ENCODE measurements around the gene WDR33. TPM values are rescaled to one million over a fixed set of nuclear protein-coding genes. Genes with fewer than 3 reads are reported as not detected.

Gene WDR33
- total and polyA plus RNA-seq, 2 experiments from 2014 or later, result 40.3 to 44.4 TPM

GRCh38 chr2:127673291-127674069, 137.5 kb downstream of the WDR33 start:
- H3K27ac ChIP-seq, result peak overlapping the region; percentile 91
- peaks cover 18% of the 10 kb centered on the region for H3K4me1 ChIP-seq (ENCODE audit: low read depth)
- peaks cover 31% of the 10 kb centered on the region for H3K27me3 ChIP-seq
- peak in 1 of 2 donors; percentile 55 for DNase-seq (ENCODE audit: low read depth in 1 of 2, low spot score in 1 of 2)
- H3K36me3 ChIP-seq, result no peaks in the 10 kb centered on the region
- H3K4me3 ChIP-seq, result peak overlapping the region; percentile 0
- TF ChIP-seq, protein P1, sequence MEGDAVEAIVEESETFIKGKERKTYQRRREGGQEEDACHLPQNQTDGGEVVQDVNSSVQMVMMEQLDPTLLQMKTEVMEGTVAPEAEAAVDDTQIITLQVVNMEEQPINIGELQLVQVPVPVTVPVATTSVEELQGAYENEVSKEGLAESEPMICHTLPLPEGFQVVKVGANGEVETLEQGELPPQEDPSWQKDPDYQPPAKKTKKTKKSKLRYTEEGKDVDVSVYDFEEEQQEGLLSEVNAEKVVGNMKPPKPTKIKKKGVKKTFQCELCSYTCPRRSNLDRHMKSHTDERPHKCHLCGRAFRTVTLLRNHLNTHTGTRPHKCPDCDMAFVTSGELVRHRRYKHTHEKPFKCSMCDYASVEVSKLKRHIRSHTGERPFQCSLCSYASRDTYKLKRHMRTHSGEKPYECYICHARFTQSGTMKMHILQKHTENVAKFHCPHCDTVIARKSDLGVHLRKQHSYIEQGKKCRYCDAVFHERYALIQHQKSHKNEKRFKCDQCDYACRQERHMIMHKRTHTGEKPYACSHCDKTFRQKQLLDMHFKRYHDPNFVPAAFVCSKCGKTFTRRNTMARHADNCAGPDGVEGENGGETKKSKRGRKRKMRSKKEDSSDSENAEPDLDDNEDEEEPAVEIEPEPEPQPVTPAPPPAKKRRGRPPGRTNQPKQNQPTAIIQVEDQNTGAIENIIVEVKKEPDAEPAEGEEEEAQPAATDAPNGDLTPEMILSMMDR (IDR thresholded peaks at IDR 0.05; ENCODE audit: low read depth, low read length), result no peak
- no peaks in the 10 kb centered on the region for H3K9me3 ChIP-seq (ENCODE audit: low read depth)

- H3K4me3 ChIP-seq, result no peak overlapping the region
- H3K27ac ChIP-seq, result no peak overlapping the region
- peaks cover 22% of the 10 kb centered on the region for H3K27me3 ChIP-seq
- H3K4me1 ChIP-seq (ENCODE audit: low read depth), result peaks cover 18% of the 10 kb centered on the region
- H3K36me3 ChIP-seq, result no peaks in the 10 kb centered on the region
- TF ChIP-seq, protein P1 (IDR thresholded peaks at IDR 0.05; ENCODE audit: low read depth, low read length), result no peak
- DNase-seq (ENCODE audit: low read depth in 1 of 2, low spot score in 1 of 2), result no peak
- H3K9me3 ChIP-seq (ENCODE audit: low read depth), result no peaks in the 10 kb centered on the region
Measured at GRCh38 chr2:127672341-127673224, 138.4 kb downstream of the WDR33 start.

- no peaks in the 10 kb centered on the region for H3K36me3 ChIP-seq
- no peak overlapping the region for H3K4me3 ChIP-seq
- no peaks in the 10 kb centered on the region for H3K9me3 ChIP-seq (ENCODE audit: low read depth)
- H3K4me1 ChIP-seq (ENCODE audit: low read depth), result peaks cover 18% of the 10 kb centered on the region
- TF ChIP-seq, protein P1 (IDR thresholded peaks at IDR 0.05; ENCODE audit: low read depth, low read length), result no peak
- no peak overlapping the region for H3K27ac ChIP-seq
- no peak for DNase-seq (ENCODE audit: low read depth in 1 of 2, low spot score in 1 of 2)
- H3K27me3 ChIP-seq, result peaks cover 17% of the 10 kb centered on the region
Measured at GRCh38 chr2:127671557-127672302, 139.2 kb downstream of the WDR33 start.

- Histone ChIP-seq H3K36me3 (no peaks in the 10 kb centered on the region), H3K27me3 (peaks cover 16% of the 10 kb centered on the region), H3K4me1 (ENCODE audit: low read depth) (peaks cover 16% of the 10 kb centered on the region), H3K27ac (no peak overlapping the region), H3K4me3 (no peak overlapping the region), H3K9me3 (ENCODE audit: low read depth) (no peaks in the 10 kb centered on the region)
- TF ChIP-seq, protein P1 (IDR thresholded peaks at IDR 0.05; ENCODE audit: low read depth, low read length), result no peak
- DNase-seq (ENCODE audit: low read depth in 1 of 2, low spot score in 1 of 2), result no peak
Measured at GRCh38 chr2:127670957-127671290, 140.0 kb downstream of the WDR33 start.
